ENCODE results near the gene NDUFA8. TPM values are rescaled to one million over a fixed set of nuclear protein-coding genes. Genes with fewer than 3 reads are reported as not detected.

Gene NDUFA8
- total RNA-seq, 1 donor, result 25.0 TPM

DNA sequence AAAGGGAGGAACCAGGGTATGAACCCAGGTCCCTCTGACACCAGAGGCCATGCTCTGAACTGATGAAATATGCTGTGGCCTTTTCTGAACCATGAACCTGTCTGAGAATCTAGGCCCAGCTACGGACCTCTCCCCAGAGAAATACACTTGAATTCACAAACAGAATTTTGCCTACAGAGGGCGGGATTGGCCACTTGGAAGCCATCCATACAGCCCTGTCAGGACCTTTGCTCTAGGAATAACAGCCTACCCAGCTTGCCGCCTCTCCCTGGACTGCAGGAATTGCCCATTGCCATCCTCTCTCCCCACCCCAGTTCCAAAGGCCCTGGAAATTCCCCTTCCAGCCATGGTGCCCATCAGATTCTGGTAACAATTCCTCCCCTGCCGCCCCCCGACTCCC is 26.7 kb upstream of the NDUFA8 start:
- H3K4me3 ChIP-seq (ENCODE audit: low read depth, low read length), result no peak overlapping the region
- no peak for DNase-seq (ENCODE audit: low read depth)
- TF ChIP-seq, protein P1, sequence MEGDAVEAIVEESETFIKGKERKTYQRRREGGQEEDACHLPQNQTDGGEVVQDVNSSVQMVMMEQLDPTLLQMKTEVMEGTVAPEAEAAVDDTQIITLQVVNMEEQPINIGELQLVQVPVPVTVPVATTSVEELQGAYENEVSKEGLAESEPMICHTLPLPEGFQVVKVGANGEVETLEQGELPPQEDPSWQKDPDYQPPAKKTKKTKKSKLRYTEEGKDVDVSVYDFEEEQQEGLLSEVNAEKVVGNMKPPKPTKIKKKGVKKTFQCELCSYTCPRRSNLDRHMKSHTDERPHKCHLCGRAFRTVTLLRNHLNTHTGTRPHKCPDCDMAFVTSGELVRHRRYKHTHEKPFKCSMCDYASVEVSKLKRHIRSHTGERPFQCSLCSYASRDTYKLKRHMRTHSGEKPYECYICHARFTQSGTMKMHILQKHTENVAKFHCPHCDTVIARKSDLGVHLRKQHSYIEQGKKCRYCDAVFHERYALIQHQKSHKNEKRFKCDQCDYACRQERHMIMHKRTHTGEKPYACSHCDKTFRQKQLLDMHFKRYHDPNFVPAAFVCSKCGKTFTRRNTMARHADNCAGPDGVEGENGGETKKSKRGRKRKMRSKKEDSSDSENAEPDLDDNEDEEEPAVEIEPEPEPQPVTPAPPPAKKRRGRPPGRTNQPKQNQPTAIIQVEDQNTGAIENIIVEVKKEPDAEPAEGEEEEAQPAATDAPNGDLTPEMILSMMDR (IDR thresholded peaks at IDR 0.05; ENCODE audit: insufficient read depth, low read depth, low read length), result no peak

GRCh38 chr9:122184551-122184950 is 25.0 kb upstream of the NDUFA8 start:
- TF ChIP-seq, protein P1 (IDR thresholded peaks at IDR 0.05; ENCODE audit: insufficient read depth, low read depth, low read length), result no peak
- no peak overlapping the region for H3K4me3 ChIP-seq (ENCODE audit: low read depth, low read length)
- DNase-seq (ENCODE audit: low read depth), result no peak

DNA sequence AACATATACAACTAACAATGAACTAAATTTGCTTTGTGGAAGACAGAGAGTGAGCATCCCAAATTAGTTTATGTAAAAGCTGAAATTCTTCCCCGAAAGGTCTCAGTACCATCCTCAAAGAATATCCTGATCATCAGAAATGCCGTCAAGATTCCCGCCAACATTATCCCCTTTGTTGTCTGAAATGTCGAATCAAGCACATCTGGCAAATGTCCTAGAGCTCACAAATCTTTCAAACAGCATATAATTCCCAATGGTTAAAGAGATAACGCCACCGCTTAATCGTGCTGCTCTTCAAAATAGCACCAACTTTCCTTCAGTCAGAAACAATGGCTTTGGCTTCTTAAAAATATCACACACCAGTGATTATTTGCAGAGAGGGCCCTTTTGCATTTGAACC is 23.9 kb upstream of the NDUFA8 start:
- TF ChIP-seq, protein P1 (IDR thresholded peaks at IDR 0.05; ENCODE audit: insufficient read depth, low read depth, low read length), result no peak
- DNase-seq (ENCODE audit: low read depth), result no peak
- H3K4me3 ChIP-seq (ENCODE audit: low read depth, low read length), result no peak overlapping the region

GRCh38 chr9:122180633-122181032 is 21.1 kb upstream of the NDUFA8 start:
- H3K4me3 ChIP-seq (ENCODE audit: low read depth, low read length), result no peak overlapping the region
- DNase-seq (ENCODE audit: low read depth), result peak; percentile 81
- TF ChIP-seq, protein P1 (IDR thresholded peaks at IDR 0.05; ENCODE audit: insufficient read depth, low read depth, low read length), result no peak

GRCh38 chr9:122179690-122180074 is 20.1 kb upstream of the NDUFA8 start:
- H3K4me3 ChIP-seq (ENCODE audit: low read depth, low read length), result no peak overlapping the region
- TF ChIP-seq, protein P1 (IDR thresholded peaks at IDR 0.05; ENCODE audit: insufficient read depth, low read depth, low read length), result no peak
- no peak for DNase-seq (ENCODE audit: low read depth)

GRCh38 chr9:122179054-122179689 is 19.6 kb upstream of the NDUFA8 start:
- no peak for DNase-seq (ENCODE audit: low read depth)
- no peak overlapping the region for H3K4me3 ChIP-seq (ENCODE audit: low read depth, low read length)
- TF ChIP-seq, protein P1 (IDR thresholded peaks at IDR 0.05; ENCODE audit: insufficient read depth, low read depth, low read length), result no peak

DNA sequence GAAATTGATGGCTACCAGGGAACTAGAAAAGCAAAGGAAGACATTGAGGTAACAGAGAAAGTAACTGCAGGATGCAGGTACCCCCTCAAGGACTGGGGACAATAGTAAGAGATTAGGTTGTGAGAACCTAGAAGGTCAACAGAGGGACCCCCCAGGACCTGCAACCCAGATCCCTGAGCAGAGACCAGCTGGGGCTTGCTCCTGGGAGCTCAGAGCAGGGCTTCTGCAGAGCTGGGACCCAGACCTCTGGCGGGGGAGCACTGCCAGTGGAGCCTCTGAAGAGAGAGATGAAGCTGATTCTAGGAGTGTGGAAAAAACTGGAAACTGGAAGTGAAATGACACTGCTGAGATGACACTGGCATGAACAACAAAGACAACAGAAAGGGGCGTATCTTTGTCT is 17.3 kb upstream of the NDUFA8 start:
- no peak overlapping the region for H3K4me3 ChIP-seq (ENCODE audit: low read depth, low read length)
- TF ChIP-seq, protein P1 (IDR thresholded peaks at IDR 0.05; ENCODE audit: insufficient read depth, low read depth, low read length), result no peak
- no peak for DNase-seq (ENCODE audit: low read depth)

Measured in fibroblast of villous mesenchyme (primary cell).